NCI-H2196 (cell line): ENCODE results near the gene MCCD1.

Source experiments
- DNase-seq: peaks from one replicate; lab custom pipeline; 2025; ENCODE audit not compliant: unreplicated experiment; lab: John Stamatoyannopoulos, UW

Gene MCCD1

GRCh38 chr6:31541658-31542521, 13.1 kb downstream of the MCCD1 start, which contains the start of gene DDX39B:
DDX39B (minus strand) TSS chr6:31542003; CDS start chr6:31540532, 1,471 bp downstream.
- DNase-seq = peak; percentile 96

- no peak for DNase-seq
Measured at GRCh38 chr6:31543639-31544038, 14.9 kb downstream of the MCCD1 start.

GRCh38 chr6:31544676-31545075, 15.9 kb downstream of the MCCD1 start:
- DNase-seq = no peak

GRCh38 chr6:31545291-31545690, 16.5 kb downstream of the MCCD1 start:
- DNase-seq = no peak

- DNase-seq = peak; percentile 93
Measured at GRCh38 chr6:31546339-31546957, 17.7 kb downstream of the MCCD1 start, which contains the start of gene ATP6V1G2. ATP6V1G2 (minus strand) TSS chr6:31546608; CDS start chr6:31546559, 49 bp downstream.

GRCh38 chr6:31546958-31547726, 18.4 kb downstream of the MCCD1 start, which contains the start of gene NFKBIL1:
NFKBIL1 (plus strand) TSS chr6:31547608; CDS start chr6:31547695, 87 bp downstream.
- DNase-seq = peak; percentile 94

- DNase-seq = no peak
Measured at GRCh38 chr6:31547727-31548543, 19.2 kb downstream of the MCCD1 start.

- DNase-seq = no peak
Measured at GRCh38 chr6:31548544-31548873, 19.7 kb downstream of the MCCD1 start.

GRCh38 chr6:31551371-31551770, 22.6 kb downstream of the MCCD1 start:
- peak; percentile 24 for DNase-seq

- DNase-seq = no peak
Measured at GRCh38 chr6:31556307-31556706, 27.5 kb downstream of the MCCD1 start.

GRCh38 chr6:31557443-31558317, 28.9 kb downstream of the MCCD1 start:
- no peak for DNase-seq

- DNase-seq = no peak
Measured at GRCh38 chr6:31558318-31558625, 29.5 kb downstream of the MCCD1 start.

- DNase-seq = no peak
Measured at GRCh38 chr6:31558631-31559500, 30.1 kb downstream of the MCCD1 start.

- no peak for DNase-seq
Measured at GRCh38 chr6:31559606-31559957, 30.8 kb downstream of the MCCD1 start.

- DNase-seq = no peak
Measured at GRCh38 chr6:31559958-31560696, 31.4 kb downstream of the MCCD1 start.

- DNase-seq = no peak
Measured at GRCh38 chr6:31560697-31561058, 31.9 kb downstream of the MCCD1 start.

GRCh38 chr6:31567531-31568370, 39.0 kb downstream of the MCCD1 start:
- DNase-seq = no peak
